MM.1S (cell line): ENCODE measurements around the gene ERCC3.
"Not testable (repeated sequence)": the region's sequence is repeated elsewhere in the genome, so short reads cannot be mapped to it uniquely, and the experiment has no call there.

Experiments
- DNase-seq: peaks from one replicate; pipeline ENCODE4 v3.0.0-alpha.2; 2015
- H2AFZ ChIP-seq: fragments of 300-600 bp; sonication (generic); 2 replicates; pipeline ENCODE4 v1.6.0; 2016; ENCODE audit warnings: antibody characterized with exemption, low read length
- H3F3A ChIP-seq: fragments of 300-600 bp; sonication (generic); 2 replicates; pipeline ENCODE4 v1.6.1; 2016; ENCODE audit warnings: mild to moderate bottlenecking, antibody characterized with exemption, low read length, moderate library complexity, mixed read lengths; ENCODE audit not compliant: insufficient read depth
- H3K27ac ChIP-seq: fragments of 300-600 bp; sonication (generic); 2 replicates; pipeline ENCODE4 v1.5.1; 2016; ENCODE audit warnings: mild to moderate bottlenecking, low read length
- H3K27me3 ChIP-seq: fragments of 300-600 bp; sonication (generic); replicated peaks from 2 replicates; pipeline ENCODE4 v1.6.0; 2016; ENCODE audit warnings: low read length; ENCODE audit not compliant: insufficient read depth
- H3K36me3 ChIP-seq: fragments of 300-600 bp; sonication (generic); replicated peaks from 2 replicates; pipeline ENCODE4 v1.6.1; 2016; ENCODE audit warnings: mild to moderate bottlenecking, low read length, mixed read lengths; ENCODE audit not compliant: insufficient read depth
- H3K4me1 ChIP-seq: fragments of 300-600 bp; sonication (generic); 2 replicates; pipeline ENCODE4 v1.6.1; 2016; ENCODE audit warnings: low read length, mixed read lengths
- H3K4me2 ChIP-seq: fragments of 300-600 bp; sonication (generic); 2 replicates; pipeline ENCODE4 v1.6.0; 2016; ENCODE audit warnings: low read depth, low read length
- H3K4me3 ChIP-seq: fragments of 300-600 bp; sonication (generic); 2 replicates; pipeline ENCODE4 v1.5.1; 2016; ENCODE audit warnings: low read length, mixed read lengths
- H3K79me2 ChIP-seq: fragments of 300-600 bp; sonication (generic); 2 replicates; pipeline ENCODE4 v1.6.1; 2016; ENCODE audit warnings: mixed run types, low read length, mixed read lengths
- H3K9ac ChIP-seq: fragments of 300-600 bp; sonication (generic); 2 replicates; pipeline ENCODE4 v1.6.1; 2016; ENCODE audit warnings: low read length, mixed read lengths
- H3K9me2 ChIP-seq: fragments of 300-600 bp; sonication (generic); replicated peaks from 2 replicates; pipeline ENCODE4 v1.6.1; 2016; ENCODE audit warnings: mild to moderate bottlenecking, low read length, mixed read lengths; ENCODE audit not compliant: insufficient read depth
- H3K9me3 ChIP-seq: fragments of 300-600 bp; sonication (generic); replicated peaks from 2 replicates; pipeline ENCODE4 v1.6.1; 2016; ENCODE audit warnings: mild to moderate bottlenecking, low read length, mixed read lengths; ENCODE audit not compliant: insufficient read depth
- H4K20me1 ChIP-seq: fragments of 300-600 bp; sonication (generic); 2 replicates; pipeline ENCODE4 v1.6.1; 2016; ENCODE audit warnings: mild to moderate bottlenecking, low read length, moderate library complexity, mixed read lengths; ENCODE audit not compliant: insufficient read depth
- CTCF ChIP-seq: fragments of 300-600 bp; sonication (generic); IDR thresholded peaks from 2 replicates; pipeline ENCODE4 v1.5.1; 2016; ENCODE audit warnings: antibody characterized with exemption, low read length, mixed read lengths
- EZH2 ChIP-seq: fragments of 300-600 bp; sonication (generic); optimal IDR thresholded peaks from 2 replicates; pipeline ENCODE3; 2017; ENCODE audit warnings: low read depth, mild to moderate bottlenecking, antibody characterized with exemption, low read length, mixed read lengths
- EZH2phosphoT487 ChIP-seq: fragments of 300-600 bp; sonication (generic); IDR thresholded peaks from 2 replicates; pipeline ENCODE4 v1.6.1; 2018; ENCODE audit warnings: antibody characterized with exemption, low read length

The ERCC3 gene

DNA sequence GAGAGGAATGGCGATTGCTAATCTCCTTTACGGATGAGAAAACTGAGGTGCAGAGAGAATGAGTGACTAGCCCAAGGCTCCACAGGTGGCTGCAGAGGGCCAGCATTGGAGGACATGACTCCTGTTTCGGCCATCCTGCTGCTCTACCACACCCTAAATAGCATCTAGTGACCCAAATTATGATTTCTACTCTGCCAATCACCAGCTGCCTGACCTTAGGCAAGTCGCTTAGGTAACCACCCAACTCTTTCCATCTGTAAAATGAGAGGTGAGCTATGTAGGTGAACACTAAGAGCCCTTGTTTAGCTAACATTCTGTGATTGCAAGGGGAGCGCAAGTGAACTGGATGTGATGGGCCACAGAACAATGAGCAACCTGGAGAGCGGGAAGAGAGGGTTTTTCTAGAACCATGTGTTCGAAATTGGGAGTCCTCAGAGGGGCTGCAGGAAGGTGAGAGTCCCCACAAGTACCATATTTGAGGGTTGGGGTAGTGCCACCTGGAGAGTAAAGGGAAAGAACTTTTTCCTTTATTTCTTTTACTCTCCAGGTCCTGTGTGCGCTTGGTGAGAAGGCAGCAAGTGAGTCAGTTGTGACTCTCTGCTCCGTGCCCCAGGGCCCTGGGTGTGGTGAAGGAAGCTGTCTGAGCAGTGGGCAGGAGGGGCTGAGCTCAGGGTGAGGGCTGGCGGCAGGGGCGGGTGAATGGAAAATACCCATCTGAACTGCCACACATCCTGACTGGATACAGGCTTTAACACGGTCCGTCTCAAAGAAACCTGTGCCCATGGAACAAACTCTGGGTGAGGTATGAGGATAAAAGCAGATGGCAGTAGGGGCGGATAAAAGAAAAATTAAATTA is 76.2 kb downstream of the ERCC3 start:
- Histone ChIP-seq H3K4me2 (no peak overlapping the region), H3K36me3 (no peaks in the 10 kb centered on the region), H3K9me2 (no peaks in the 10 kb centered on the region), H3K27ac (no peak overlapping the region), H3K79me2 (no peaks in the 10 kb centered on the region), H4K20me1 (no peaks in the 10 kb centered on the region), H2AFZ (no peak overlapping the region), H3K9me3 (no peaks in the 10 kb centered on the region), H3K27me3 (peaks cover 13% of the 10 kb centered on the region), H3K9ac (no peak overlapping the region), H3F3A (no peaks in the 10 kb centered on the region), H3K4me1 (no peaks in the 10 kb centered on the region), H3K4me3 (no peak overlapping the region)
- DNase-seq = no peak
- TF ChIP-seq EZH2phosphoT487 (no peak), CTCF (no peak), EZH2 (no peak)

- Histone ChIP-seq H3K27me3 (peaks cover 13% of the 10 kb centered on the region), H3K27ac (no peak overlapping the region), H2AFZ (no peak overlapping the region), H4K20me1 (no peaks in the 10 kb centered on the region), H3K9me3 (no peaks in the 10 kb centered on the region), H3K9me2 (no peaks in the 10 kb centered on the region), H3K9ac (no peak overlapping the region), H3K4me3 (no peak overlapping the region), H3K36me3 (no peaks in the 10 kb centered on the region), H3K79me2 (no peaks in the 10 kb centered on the region), H3K4me1 (no peaks in the 10 kb centered on the region), H3F3A (no peaks in the 10 kb centered on the region), H3K4me2 (no peak overlapping the region)
- DNase-seq = no peak
- TF ChIP-seq EZH2phosphoT487 = no peak
- TF ChIP-seq CTCF = no peak
- TF ChIP-seq EZH2 = no peak
Observed at GRCh38 chr2:127216593-127216992, 77.4 kb downstream of the ERCC3 start.

DNA sequence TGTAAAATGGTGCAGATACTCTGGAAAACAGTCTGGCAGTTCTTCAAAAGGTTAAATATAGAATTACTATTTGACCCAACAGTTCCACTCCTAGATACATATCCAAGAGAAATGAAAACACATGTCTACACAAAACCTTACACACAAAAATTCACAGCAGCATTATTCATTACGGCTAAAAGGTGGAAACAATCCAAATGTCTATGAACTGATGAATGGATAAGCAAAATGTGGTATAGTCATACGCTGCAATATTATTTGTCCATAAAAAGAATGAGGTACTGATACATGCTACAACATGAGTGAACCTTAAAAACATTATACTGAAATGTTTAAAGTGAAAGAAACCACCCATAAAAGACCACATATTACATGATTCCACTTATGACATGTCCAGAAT is 77.8 kb downstream of the ERCC3 start:
- no peak overlapping the region for H3K4me3 ChIP-seq
- H3K27me3 ChIP-seq = peaks cover 13% of the 10 kb centered on the region
- H3K79me2 ChIP-seq = no peaks in the 10 kb centered on the region
- no peaks in the 10 kb centered on the region for H3K36me3 ChIP-seq
- TF ChIP-seq CTCF (no peak), EZH2phosphoT487 (no peak), EZH2 (no peak)
- DNase-seq = no peak
- H3K4me1 ChIP-seq = no peaks in the 10 kb centered on the region
- no peaks in the 10 kb centered on the region for H3K9me2 ChIP-seq
- H4K20me1 ChIP-seq = no peaks in the 10 kb centered on the region
- no peak overlapping the region for H3K4me2 ChIP-seq
- no peak overlapping the region for H3K27ac ChIP-seq
- H3K9ac ChIP-seq = no peak overlapping the region
- H2AFZ ChIP-seq = no peak overlapping the region
- H3F3A ChIP-seq = no peaks in the 10 kb centered on the region
- no peaks in the 10 kb centered on the region for H3K9me3 ChIP-seq

- H3K27me3 ChIP-seq, H3K4me2 ChIP-seq, H3K4me3 ChIP-seq, H3K9me3 ChIP-seq, H3K9me2 ChIP-seq, DNase-seq, H3K27ac ChIP-seq, H3K79me2 ChIP-seq, H3K4me1 ChIP-seq, H3F3A ChIP-seq, H2AFZ ChIP-seq, H3K36me3 ChIP-seq, H3K9ac ChIP-seq, H4K20me1 ChIP-seq: not testable (repeated sequence)
Observed at GRCh38 chr2:127214201-127214600, 79.7 kb downstream of the ERCC3 start.
